Endodermal cell (in vitro differentiated cells): ENCODE results near the gene NRXN3. TPM values are rescaled to one million over a fixed set of nuclear protein-coding genes. Genes with fewer than 3 reads are reported as not detected.

Source experiments
- DNase-seq: peaks from one replicate; pipeline ENCODE4 v3.0.0-alpha.2; 2017
- H3K27ac ChIP-seq: 2 replicates; pipeline ENCODE4 v1.5.1; 2013; ENCODE audit warnings: mild to moderate bottlenecking, low read depth, low read length, moderate library complexity
- H3K27me3 ChIP-seq: 2 replicates; pipeline ENCODE4 v1.6.1; 2013; ENCODE audit warnings: mild to moderate bottlenecking, low read length, moderate library complexity; ENCODE audit not compliant: insufficient read depth, control insufficient read depth, poor library complexity, severe bottlenecking
- H3K36me3 ChIP-seq: 2 replicates; pipeline ENCODE4 v1.7.0; 2013; ENCODE audit warnings: mild to moderate bottlenecking, low read length, moderate library complexity; ENCODE audit not compliant: control insufficient read depth, insufficient read depth
- H3K4me1 ChIP-seq: one replicate; pipeline ENCODE4 v1.7.0; 2013; ENCODE audit warnings: low read length; ENCODE audit not compliant: control insufficient read depth, insufficient read depth
- H3K4me3 ChIP-seq: 2 replicates; pipeline ENCODE4 v1.5.1; 2013; ENCODE audit warnings: mild to moderate bottlenecking, low read length, moderate library complexity
- H3K9ac ChIP-seq: 2 replicates; pipeline ENCODE4 v1.6.1; 2013; ENCODE audit warnings: mild to moderate bottlenecking, low read length, moderate library complexity; ENCODE audit not compliant: poor library complexity, severe bottlenecking; ENCODE audit errors: extremely low read depth
- H3K9me3 ChIP-seq: 2 replicates; pipeline ENCODE4 v1.6.1; 2013; ENCODE audit warnings: mild to moderate bottlenecking, low read length, moderate library complexity; ENCODE audit not compliant: control insufficient read depth
- H3K27ac Mint-ChIP-seq: 2 replicates; pipeline ENCODE4 v1.8.0; 2020; ENCODE audit warnings: mixed read lengths
- H3K27me3 Mint-ChIP-seq: 2 replicates; pipeline ENCODE4 v1.8.0; 2021; ENCODE audit warnings: mild to moderate bottlenecking, mixed read lengths; ENCODE audit not compliant: insufficient read depth
- H3K36me3 Mint-ChIP-seq: 2 replicates; pipeline ENCODE4 v1.8.0; 2020; ENCODE audit warnings: low read depth, mixed read lengths
- H3K4me1 Mint-ChIP-seq: 2 replicates; pipeline ENCODE4 v1.8.0; 2020; ENCODE audit warnings: mixed read lengths
- H3K4me3 Mint-ChIP-seq: 2 replicates; pipeline ENCODE4 v1.8.0; 2020; ENCODE audit warnings: mild to moderate bottlenecking, moderate library complexity, mixed read lengths
- H3K9me3 Mint-ChIP-seq: 2 replicates; pipeline ENCODE4 v1.8.0; 2020; ENCODE audit warnings: mild to moderate bottlenecking, mixed read lengths
- CTCF ChIP-seq: fragments of 200-600 bp; sonication (generic); conservative IDR thresholded peaks from 2 replicates; pipeline ENCODE4 v1.5.0; 2021; ENCODE audit warnings: antibody characterized with exemption, mild to moderate bottlenecking
- WGBS, 2 experiments: methylation state at CpG; one replicate each; pipeline versions ENCODE4 v1.1.5 to v1.1.7; 2013; ENCODE audit warnings: missing lambda C conversion rate in 2 of 2, mixed read lengths in 1 of 2; ENCODE audit not compliant: insufficient coverage in 1 of 2, insufficient read length in 1 of 2; 5-methylcytosine and 5-hydroxymethylcytosine counted together
- total RNA-seq, 2 donors: library from RNA; stranded (reverse); fragmentation: NEBNext Ultra II Directional in 1 of 2; extraction: Animal tissue kit (Norgen Biotek cat#: 25700) in 1 of 2; gene quantifications; 2 replicates in 1 of 2; 3 replicates in 1 of 2; pipeline ENCODE4 v1.2.1, GENCODE V29; 2021

NRXN3 gene
- total RNA-seq, 2 donors from 2014 or later, result 20.9 to 21.4 TPM

- Mint-ChIP-seq H3K9me3 (no peaks in the 10 kb centered on the region), H3K4me3 (no peak overlapping the region), H3K27ac (no peak overlapping the region), H3K27me3 (no peaks in the 10 kb centered on the region), H3K4me1 (no peaks in the 10 kb centered on the region), H3K36me3 (no peaks in the 10 kb centered on the region)
- Histone ChIP-seq H3K9ac (no peak overlapping the region), H3K27ac (peak overlapping the region; percentile 42), H3K4me1 (no peaks in the 10 kb centered on the region), H3K9me3 (no peaks in the 10 kb centered on the region), H3K27me3 (no peaks in the 10 kb centered on the region), H3K4me3 (no peak overlapping the region), H3K36me3 (no peaks in the 10 kb centered on the region)
- no peak for TF ChIP-seq CTCF
- no peak for DNase-seq
- WGBS, 2 experiments, result 80 to 94% methylated on average over 1 of the region's 1 CpG
These were observed 483.0 kb downstream of the NRXN3 start for GRCh38 chr14:78653173-78653572.

- H3K4me1 Mint-ChIP-seq, result no peaks in the 10 kb centered on the region
- H3K27ac Mint-ChIP-seq, result no peak overlapping the region
These were observed 487.3 kb downstream of the NRXN3 start for GRCh38 chr14:78657451-78657850.

GRCh38 chr14:78664841-78665240, 494.7 kb downstream of the NRXN3 start:
- no peaks in the 10 kb centered on the region for H3K27me3 ChIP-seq
- Mint-ChIP-seq H3K4me3 (no peak overlapping the region), H3K27ac (no peak overlapping the region), H3K36me3 (no peaks in the 10 kb centered on the region), H3K4me1 (no peaks in the 10 kb centered on the region), H3K27me3 (peaks cover 2% of the 10 kb centered on the region), H3K9me3 (no peaks in the 10 kb centered on the region)
- no peaks in the 10 kb centered on the region for H3K36me3 ChIP-seq
- whole genome bisulfite sequencing, 2 experiments, result 89 to 94% methylated on average over 1 of the region's 1 CpG
- no peak overlapping the region for H3K27ac ChIP-seq
- H3K9me3 ChIP-seq, result no peaks in the 10 kb centered on the region
- no peak overlapping the region for H3K9ac ChIP-seq
- DNase-seq, result no peak
- no peaks in the 10 kb centered on the region for H3K4me1 ChIP-seq
- no peak for TF ChIP-seq CTCF
- H3K4me3 ChIP-seq, result no peak overlapping the region

More at GRCh38 chr14:78657451-78657850, 487.3 kb downstream of the NRXN3 start:
- H3K9me3 Mint-ChIP-seq, result no peaks in the 10 kb centered on the region
- H3K27me3 ChIP-seq, result no peaks in the 10 kb centered on the region
- no peaks in the 10 kb centered on the region for H3K27me3 Mint-ChIP-seq
- H3K27ac ChIP-seq, result no peak overlapping the region
- H3K36me3 ChIP-seq, result no peaks in the 10 kb centered on the region
- no peaks in the 10 kb centered on the region for H3K36me3 Mint-ChIP-seq
- no peaks in the 10 kb centered on the region for H3K9me3 ChIP-seq
- H3K4me1 ChIP-seq, result no peaks in the 10 kb centered on the region
- DNase-seq, result no peak
- TF ChIP-seq CTCF, result no peak
- no peak overlapping the region for H3K9ac ChIP-seq
- H3K4me3 Mint-ChIP-seq, result no peak overlapping the region
- H3K4me3 ChIP-seq, result no peak overlapping the region
- WGBS, 2 experiments, result 87% methylated on average over 2 of the region's 4 CpGs; no CpG with 5 or more reads in 1 of the 2 experiments
